Measurements from ENCODE around the gene PRSS2.

- TF ChIP-seq, protein P1, sequence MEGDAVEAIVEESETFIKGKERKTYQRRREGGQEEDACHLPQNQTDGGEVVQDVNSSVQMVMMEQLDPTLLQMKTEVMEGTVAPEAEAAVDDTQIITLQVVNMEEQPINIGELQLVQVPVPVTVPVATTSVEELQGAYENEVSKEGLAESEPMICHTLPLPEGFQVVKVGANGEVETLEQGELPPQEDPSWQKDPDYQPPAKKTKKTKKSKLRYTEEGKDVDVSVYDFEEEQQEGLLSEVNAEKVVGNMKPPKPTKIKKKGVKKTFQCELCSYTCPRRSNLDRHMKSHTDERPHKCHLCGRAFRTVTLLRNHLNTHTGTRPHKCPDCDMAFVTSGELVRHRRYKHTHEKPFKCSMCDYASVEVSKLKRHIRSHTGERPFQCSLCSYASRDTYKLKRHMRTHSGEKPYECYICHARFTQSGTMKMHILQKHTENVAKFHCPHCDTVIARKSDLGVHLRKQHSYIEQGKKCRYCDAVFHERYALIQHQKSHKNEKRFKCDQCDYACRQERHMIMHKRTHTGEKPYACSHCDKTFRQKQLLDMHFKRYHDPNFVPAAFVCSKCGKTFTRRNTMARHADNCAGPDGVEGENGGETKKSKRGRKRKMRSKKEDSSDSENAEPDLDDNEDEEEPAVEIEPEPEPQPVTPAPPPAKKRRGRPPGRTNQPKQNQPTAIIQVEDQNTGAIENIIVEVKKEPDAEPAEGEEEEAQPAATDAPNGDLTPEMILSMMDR (IDR thresholded peaks at IDR 0.05) = no peak
- no peak for TF ChIP-seq EZH2 (IDR thresholded peaks at IDR 0.05; ENCODE audit: borderline replicate concordance, insufficient read depth, low read depth, low read length, poor library complexity, severe bottlenecking)
Measured at GRCh38 chr7:142813699-142814098, 42.9 kb downstream of the PRSS2 start.
